ENCODE results near the gene HNRNPUL1. TPM values are rescaled to one million over a fixed set of nuclear protein-coding genes. Genes with fewer than 3 reads are reported as not detected.
A peak's percentile ranks its signal among the peaks of the same experiment; 100 is the strongest.

HNRNPUL1 gene
- total and polyA plus RNA-seq, 9 of the 15 experiments (the other 6 are each of a cell fraction or from before 2014, with no cell fraction given): 7.3 to 211 (median 85.0) TPM

GRCh38 chr19:41226053-41226873 lies 37.9 kb upstream of the HNRNPUL1 start (continued):
- TF ChIP-seq ATF2 (CRISPR knock-in tag; IDR thresholded peaks at IDR 0.05) (no peak), ZNF184 (CRISPR knock-in tag; IDR thresholded peaks at IDR 0.05) (no peak), RNF219 (CRISPR knock-in tag; IDR thresholded peaks at IDR 0.05) (no peak), TBL1XR1 (IDR thresholded peaks at IDR 0.05; ENCODE audit: low read length in 2 of 2) (no peak), PHB2 (IDR thresholded peaks at IDR 0.05; ENCODE audit: low read depth) (no peak), ZNF57 (CRISPR knock-in tag; IDR thresholded peaks at IDR 0.05) (no peak), SIN3A (IDR thresholded peaks at IDR 0.05; ENCODE audit: borderline replicate concordance in 2 of 2, control insufficient read depth in 1 of 2, low read depth in 2 of 2, low read length in 2 of 2) (peak in 1 of 2 experiments; percentile 43; a peak in 1 of 4 replicates), ZNF740 (CRISPR knock-in tag; IDR thresholded peaks at IDR 0.05) (no peak), ZNF740 (tag; IDR thresholded peaks at IDR 0.05) (no peak), ZNF561 (CRISPR knock-in tag; conservative IDR thresholded peaks at IDR 0.05) (no peak), ZBED1 (IDR thresholded peaks at IDR 0.05) (no peak; the same call in 1 of the 2 replicates), ZBTB5 (IDR thresholded peaks at IDR 0.05) (0 out of 2 replicates have a peak, but pooled peaks have one; percentile 14), GTF2B (IDR thresholded peaks at IDR 0.05; ENCODE audit: extremely low read depth, insufficient read length) (no peak), ATF1 (CRISPR knock-in tag; IDR thresholded peaks at IDR 0.05) (no peak), ATF1 (tag; IDR thresholded peaks at IDR 0.05) (no peak), DNMT1 (IDR thresholded peaks at IDR 0.05) (no peak), GATAD2B (IDR thresholded peaks at IDR 0.05; ENCODE audit: borderline replicate concordance) (no peak), CTCF (IDR thresholded peaks at IDR 0.05 in 2 of 3, conservative IDR thresholded peaks at IDR 0.05 in 1 of 3; ENCODE audit: insufficient read depth in 2 of 3, low read depth in 1 of 3, low read length in 3 of 3) (peak in 1 of 3 experiments; percentile 10; a peak in 1 of 6 replicates), RB1 (IDR thresholded peaks at IDR 0.05; ENCODE audit: low read depth) (peak; percentile 77; the same call in 1 of the 2 replicates)

Data from K562 (cell line).